Measurements from ENCODE around the gene TRAPPC11.

DNA sequence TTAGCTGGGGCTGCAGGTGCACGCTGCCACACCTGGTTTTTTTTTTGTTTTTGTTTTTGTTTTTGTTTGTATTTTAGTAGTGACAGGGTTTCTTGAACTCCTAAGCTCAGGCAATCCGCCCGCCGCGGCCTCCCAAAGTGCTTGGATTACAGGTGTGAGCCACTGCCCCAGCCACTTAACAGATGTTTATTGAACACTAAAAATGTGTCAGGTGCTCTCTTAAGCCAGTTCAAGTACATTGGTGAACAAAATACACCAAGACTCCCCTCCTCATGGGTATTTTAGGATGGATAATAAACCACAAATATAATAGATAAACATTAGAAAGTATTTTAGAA is 69.9 kb downstream of the TRAPPC11 start:
- TF ChIP-seq, protein P1, sequence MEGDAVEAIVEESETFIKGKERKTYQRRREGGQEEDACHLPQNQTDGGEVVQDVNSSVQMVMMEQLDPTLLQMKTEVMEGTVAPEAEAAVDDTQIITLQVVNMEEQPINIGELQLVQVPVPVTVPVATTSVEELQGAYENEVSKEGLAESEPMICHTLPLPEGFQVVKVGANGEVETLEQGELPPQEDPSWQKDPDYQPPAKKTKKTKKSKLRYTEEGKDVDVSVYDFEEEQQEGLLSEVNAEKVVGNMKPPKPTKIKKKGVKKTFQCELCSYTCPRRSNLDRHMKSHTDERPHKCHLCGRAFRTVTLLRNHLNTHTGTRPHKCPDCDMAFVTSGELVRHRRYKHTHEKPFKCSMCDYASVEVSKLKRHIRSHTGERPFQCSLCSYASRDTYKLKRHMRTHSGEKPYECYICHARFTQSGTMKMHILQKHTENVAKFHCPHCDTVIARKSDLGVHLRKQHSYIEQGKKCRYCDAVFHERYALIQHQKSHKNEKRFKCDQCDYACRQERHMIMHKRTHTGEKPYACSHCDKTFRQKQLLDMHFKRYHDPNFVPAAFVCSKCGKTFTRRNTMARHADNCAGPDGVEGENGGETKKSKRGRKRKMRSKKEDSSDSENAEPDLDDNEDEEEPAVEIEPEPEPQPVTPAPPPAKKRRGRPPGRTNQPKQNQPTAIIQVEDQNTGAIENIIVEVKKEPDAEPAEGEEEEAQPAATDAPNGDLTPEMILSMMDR (conservative IDR thresholded peaks at IDR 0.05; ENCODE audit: low read length): no peak
- TF ChIP-seq EZH2phosphoT487 (IDR thresholded peaks at IDR 0.05; ENCODE audit: borderline replicate concordance): no peak

Measured in Loucy (cell line).